Gastrocnemius medialis (tissue), 4 donors: ENCODE data around the gene FAM204A. TPM values are rescaled to one million over a fixed set of nuclear protein-coding genes. Genes with fewer than 3 reads are reported as not detected.

Experiments
- ATAC-seq, 2 donors: fragments of 150-250 bp; one replicate each; pipeline ENCODE4 v1.9.1; 2016
- DNase-seq, 2 donors: peaks; one replicate each; pipeline ENCODE4 v3.0.0-alpha.2; 2019
- H3K27ac ChIP-seq, 4 donors: fragments of 200-600 bp; sonication (generic); 1 replicate in 1 of 4; 2 replicates in 3 of 4; pipeline ENCODE4 v1.5.1; 2016 to 2018; ENCODE audit warnings: mild to moderate bottlenecking in 2 of 4, moderate library complexity in 1 of 4
- H3K27me3 ChIP-seq, 3 donors: fragments of 200-600 bp; sonication (generic) in 2 of 3; 1 replicate in 1 of 3; 2 replicates in 2 of 3; pipeline versions ENCODE4 v1.5.1 to v1.6.0; 2016 to 2019; ENCODE audit warnings: mild to moderate bottlenecking in 1 of 3, moderate library complexity in 1 of 3
- H3K36me3 ChIP-seq, 2 donors: fragments of 200-600 bp; sonication (generic) in 1 of 2; one replicate each; pipeline ENCODE4 v1.5.1; 2017 to 2018
- H3K4me1 ChIP-seq, 2 donors: fragments of 200-600 bp; sonication (generic) in 1 of 2; one replicate each; pipeline ENCODE4 v1.5.1; 2016 to 2017; ENCODE audit warnings: mild to moderate bottlenecking in 2 of 2
- H3K4me3 ChIP-seq, 4 donors: fragments of 200-600 bp; sonication (generic) in 3 of 4; 1 replicate in 1 of 4; 2 replicates in 3 of 4; pipeline ENCODE4 v1.5.1; 2016 to 2019; ENCODE audit warnings: mild to moderate bottlenecking in 2 of 4
- H3K9me3 ChIP-seq, 3 donors: fragments of 200-600 bp; sonication (generic) in 2 of 3; 1 replicate in 1 of 3; 2 replicates in 2 of 3; pipeline ENCODE4 v1.5.1; 2016 to 2019
- CTCF ChIP-seq, 5 experiments: fragments of 450-650 bp in 3 of 5; fragments of 200-600 bp in 2 of 5; sonication (generic) in 2 of 5; IDR thresholded peaks in 4 of 5; conservative IDR thresholded peaks in 1 of 5; 1 replicate in 4 of 5; 2 replicates in 1 of 5; pipeline ENCODE4 v1.5.1; 2016 to 2019; ENCODE audit warnings: antibody characterized with exemption in 5 of 5, mild to moderate bottlenecking in 3 of 5, moderate library complexity in 3 of 5
- POLR2A ChIP-seq, 2 donors: fragments of 450-650 bp; IDR thresholded peaks; one replicate each; pipeline ENCODE4 v1.6.1; 2017; ENCODE audit warnings: antibody characterized with exemption in 2 of 2, mild to moderate bottlenecking in 2 of 2, moderate library complexity in 2 of 2
- in situ Hi-C, 4 donors: fragments of 200-750 bp; cut with MboI; loops; one replicate each; pipeline versions ENCODE4 v1.15.0 to v1.8.0; 2017; ENCODE audit warnings: low sequenced_read_pairs in 4 of 4
- intact Hi-C: fragments of 100-400 bp; cut with DNase I; formaldehyde crosslinking; loops from one replicate; pipeline ENCODE4 v1.15.1; 2023; ENCODE audit warnings: low total_unique reads
- total RNA-seq, 4 donors: library from RNA; depleted of rRNA; stranded (reverse); fragments of >200 nt; gene quantifications; one replicate each; pipeline versions ENCODE4 v1.1.0 to v1.2.3, GENCODE V29; 2016

The FAM204A gene
- total RNA-seq, 4 donors from 2014 or later: 57.1 to 100 (median 59.6) TPM

GRCh38 chr10:118300320-118300719 lies 41.8 kb downstream of the FAM204A start:
- in situ Hi-C loops: no loop called here
- no peak for DNase-seq
- intact Hi-C loops: no loop called here
- TF ChIP-seq CTCF (IDR thresholded peaks at IDR 0.05 in 4 of 5, conservative IDR thresholded peaks at IDR 0.05 in 1 of 5) (no peak), POLR2A (IDR thresholded peaks at IDR 0.05) (no peak)
- Histone ChIP-seq H3K9me3 (no peaks in the 10 kb centered on the region), H3K4me1 (no peaks in the 10 kb centered on the region), H3K36me3 (peaks cover 0 to under 1% of the 10 kb centered on the region in 2 donors), H3K4me3 (no peak overlapping the region), H3K27ac (no peak overlapping the region), H3K27me3 (no peaks in the 10 kb centered on the region)
- ATAC-seq: no peak

- in situ Hi-C loops (no loop called here), intact Hi-C loops (no loop called here)
- DNase-seq (no peak), ATAC-seq (no peak)
- H3K9me3 ChIP-seq: no peaks in the 10 kb centered on the region
- H3K27ac ChIP-seq: no peak overlapping the region
- H3K27me3 ChIP-seq: no peaks in the 10 kb centered on the region
- TF ChIP-seq CTCF (IDR thresholded peaks at IDR 0.05 in 4 of 5, conservative IDR thresholded peaks at IDR 0.05 in 1 of 5): no peak
- TF ChIP-seq POLR2A (IDR thresholded peaks at IDR 0.05): no peak
- no peak overlapping the region for H3K4me3 ChIP-seq
- H3K36me3 ChIP-seq: no peaks in the 10 kb centered on the region
- no peaks in the 10 kb centered on the region for H3K4me1 ChIP-seq
Measured at GRCh38 chr10:118298787-118299186, 43.3 kb downstream of the FAM204A start.

GRCh38 chr10:118291122-118291521 lies 51.0 kb downstream of the FAM204A start:
- no peaks in the 10 kb centered on the region for H3K9me3 ChIP-seq
- intact Hi-C loops (no loop called here), in situ Hi-C loops (no loop called here)
- no peaks in the 10 kb centered on the region for H3K36me3 ChIP-seq
- no peaks in the 10 kb centered on the region for H3K4me1 ChIP-seq
- H3K4me3 ChIP-seq: no peak overlapping the region
- TF ChIP-seq CTCF (IDR thresholded peaks at IDR 0.05 in 4 of 5, conservative IDR thresholded peaks at IDR 0.05 in 1 of 5) (no peak), POLR2A (IDR thresholded peaks at IDR 0.05) (no peak)
- H3K27ac ChIP-seq: no peak overlapping the region
- no peak for ATAC-seq
- H3K27me3 ChIP-seq: peaks cover 0 to 8% (median 0%) of the 10 kb centered on the region in 3 donors
- no peak for DNase-seq

- Histone ChIP-seq H3K4me1 (no peaks in the 10 kb centered on the region), H3K4me3 (no peak overlapping the region), H3K9me3 (no peaks in the 10 kb centered on the region), H3K36me3 (no peaks in the 10 kb centered on the region), H3K27ac (no peak overlapping the region), H3K27me3 (peaks cover 0 to 8% (median 0%) of the 10 kb centered on the region in 3 donors)
- in situ Hi-C loops: no loop called here
- intact Hi-C loops: no loop called here
- DNase-seq (no peak), ATAC-seq (no peak)
- TF ChIP-seq CTCF (IDR thresholded peaks at IDR 0.05 in 4 of 5, conservative IDR thresholded peaks at IDR 0.05 in 1 of 5) (no peak), POLR2A (IDR thresholded peaks at IDR 0.05) (no peak)
Measured at GRCh38 chr10:118290471-118290995, 51.6 kb downstream of the FAM204A start.
